ENCODE results near the gene PELO.
"Not testable (repeated sequence)": the region's sequence is repeated elsewhere in the genome, so short reads cannot be mapped to it uniquely, and the experiment has no call there.

Gene PELO

DNA sequence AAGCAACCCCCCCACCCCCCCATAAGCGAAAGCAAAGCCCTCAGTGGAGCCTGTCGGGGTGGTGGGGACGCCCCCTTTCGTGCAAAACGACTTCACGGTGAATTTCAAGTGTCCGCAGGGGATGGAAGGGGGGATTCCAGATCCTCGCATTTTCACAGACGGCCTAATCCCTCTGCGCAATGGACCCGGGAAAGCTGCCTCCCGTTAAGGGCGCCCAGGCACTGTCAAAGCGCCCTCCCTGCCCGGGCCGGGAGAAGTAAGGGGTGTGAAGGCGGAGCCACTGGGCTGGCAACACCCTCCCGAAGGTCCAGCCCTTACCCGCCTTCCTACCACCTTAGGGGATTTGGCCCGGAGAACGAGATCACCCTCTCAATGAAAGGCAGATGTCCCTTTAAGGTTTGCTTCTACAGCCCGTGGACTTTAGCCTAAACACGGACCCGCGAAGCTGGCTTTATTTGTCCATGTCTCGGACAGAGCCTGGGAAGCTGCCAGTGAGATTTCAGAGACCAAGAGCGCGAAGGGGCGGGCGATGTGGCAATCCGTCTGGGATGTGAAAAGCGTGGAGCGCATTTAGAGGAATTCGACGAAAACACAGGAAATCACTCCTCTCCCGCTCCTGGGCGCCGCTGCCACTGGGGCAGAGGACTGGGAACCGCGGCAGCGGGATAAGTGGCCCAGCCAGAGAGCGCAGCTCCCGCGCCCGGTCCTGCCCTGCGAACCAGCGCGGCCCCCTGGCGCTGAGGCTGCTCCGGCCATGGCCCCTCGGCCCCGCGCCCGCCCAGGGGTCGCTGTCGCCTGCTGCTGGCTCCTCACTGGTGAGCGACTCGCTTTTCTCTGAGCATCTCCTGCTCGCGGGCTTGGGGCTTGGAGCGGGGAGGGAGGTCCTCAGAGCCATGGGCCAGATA, at the start of gene PELO, which contains the start of gene ITGA1:
Gene PELO, plus strand, starts transcription at position 317 of the 905 bp plus-strand sequence. CDS start 12,479 bp downstream, outside the sequence.
Gene ITGA1, plus strand, starts transcription at position 317 of the 905 bp plus-strand sequence. Its CDS starts 438 bp downstream, at position 755.
- peak; percentile 87 for DNase-seq

DNA sequence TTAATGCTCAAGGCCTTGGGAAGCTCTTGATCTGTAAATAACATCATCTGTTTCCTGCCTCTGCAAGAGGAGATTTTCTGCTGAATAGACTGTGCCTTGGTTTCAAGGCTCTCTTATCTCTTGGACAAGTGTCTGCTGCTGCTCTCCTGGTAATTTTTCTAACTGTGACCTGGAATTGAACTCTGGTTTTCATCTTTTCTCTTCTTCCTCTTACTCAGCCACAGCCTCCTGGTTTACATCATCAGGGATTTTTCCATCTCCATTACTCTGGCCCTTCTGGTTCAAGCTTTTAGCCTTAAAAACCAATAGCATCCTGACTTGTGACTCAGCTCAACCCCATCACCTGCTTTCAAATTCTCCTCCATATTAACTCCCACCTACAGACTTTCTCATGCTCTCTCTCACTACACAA, 49.6 kb upstream of the PELO start:
- DNase-seq, result no peak

DNA sequence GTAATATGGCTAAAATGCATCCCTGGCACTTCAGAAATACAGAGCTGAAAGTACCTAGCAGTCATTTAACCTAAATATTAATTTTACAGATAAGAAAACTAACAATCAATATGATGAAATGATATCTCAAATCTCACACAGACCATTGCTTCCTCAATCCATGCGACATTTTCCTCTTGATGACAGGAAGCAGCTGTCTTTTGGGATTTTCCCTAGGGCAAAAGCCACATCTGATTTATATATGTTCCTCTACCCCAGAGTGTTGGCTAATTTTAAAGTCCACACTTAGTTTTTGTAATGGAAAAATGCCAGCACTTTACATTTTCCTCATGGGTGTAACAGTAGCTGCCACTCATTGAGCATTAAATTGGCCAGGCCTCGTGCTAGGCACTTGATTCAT, 47.7 kb upstream of the PELO start:
- no peak for DNase-seq

DNA sequence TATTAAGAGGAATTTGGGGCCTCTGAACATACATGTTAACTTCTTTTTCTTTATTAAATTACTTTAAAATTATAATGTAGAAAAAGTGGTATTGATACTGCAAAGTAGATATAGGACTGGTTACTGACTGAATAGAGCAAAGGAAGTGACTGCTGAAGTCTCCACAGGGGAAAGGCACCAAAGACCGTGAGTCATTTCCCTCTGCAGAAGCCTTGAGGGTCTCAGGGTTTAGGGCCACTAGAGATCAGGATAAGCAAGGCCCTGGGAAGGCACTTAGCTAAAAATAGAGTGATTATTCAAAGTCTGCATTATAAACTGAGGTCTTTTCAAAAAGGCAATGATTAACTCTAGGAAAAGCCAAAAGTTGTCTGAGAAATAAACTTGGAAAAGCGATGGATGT, 44.7 kb upstream of the PELO start:
- no peak for DNase-seq

DNA sequence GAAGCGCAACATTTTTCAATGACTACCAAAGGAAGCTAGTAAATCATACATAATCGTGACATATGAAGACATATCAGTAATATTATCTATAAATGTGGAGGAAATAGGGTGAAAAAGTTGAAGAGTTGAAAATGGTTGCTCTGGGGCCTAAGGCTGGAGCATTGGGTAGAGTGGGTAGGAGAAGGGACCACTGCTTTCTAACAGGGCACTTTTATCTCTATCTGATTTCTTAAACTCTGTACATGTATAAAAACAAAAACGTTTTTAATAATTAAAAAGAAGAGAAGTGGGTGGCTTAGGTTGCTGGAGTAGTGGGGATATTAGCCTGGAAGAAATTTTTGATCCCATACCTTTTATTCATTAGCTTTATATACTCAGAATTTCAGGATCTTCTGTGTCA, 44.2 kb upstream of the PELO start:
- no peak for DNase-seq

DNA sequence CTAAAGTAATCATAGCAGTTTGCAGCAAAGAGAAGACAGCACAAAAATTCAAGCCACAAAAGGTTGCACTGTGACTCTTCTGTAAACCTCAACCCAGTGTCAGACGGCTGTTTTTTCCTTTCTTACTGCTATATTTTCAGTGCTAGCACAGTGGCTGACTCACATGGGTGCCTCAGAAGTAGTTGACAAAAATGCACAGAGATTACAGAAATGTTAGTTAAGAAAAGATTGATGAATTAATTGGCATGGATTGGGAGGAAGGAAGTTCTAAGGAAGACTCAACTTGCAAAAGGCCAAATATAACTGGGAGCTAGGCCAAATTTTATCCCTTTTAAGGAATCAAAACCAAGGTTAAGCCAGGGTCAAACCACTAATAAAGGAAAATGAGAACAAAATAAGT, 43.7 kb upstream of the PELO start:
- DNase-seq, result peak; percentile 49

- DNase-seq, result not testable (repeated sequence)
These were observed 42.8 kb upstream of the PELO start for GRCh38 chr5:52744867-52745458.

- DNase-seq, result no peak
These were observed 41.2 kb upstream of the PELO start for GRCh38 chr5:52746539-52746938.

DNA sequence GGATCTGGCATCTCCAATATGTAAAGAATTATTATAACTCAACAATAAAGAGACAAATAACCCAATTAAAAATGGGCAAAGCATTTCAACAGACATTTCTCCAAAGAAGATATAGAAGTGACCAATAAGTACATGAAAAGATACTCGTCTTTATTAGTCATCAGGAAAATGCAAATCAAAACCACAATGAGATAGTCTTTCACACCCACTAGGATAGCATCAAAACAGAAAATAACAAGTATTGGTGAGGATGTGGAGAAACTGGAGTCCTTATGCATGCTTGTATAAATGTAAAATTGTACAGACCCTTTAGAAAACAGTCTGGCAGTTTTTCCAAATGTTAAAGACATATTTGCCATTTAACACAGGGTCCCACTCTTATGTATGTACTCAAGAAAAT, 39.1 kb upstream of the PELO start:
- no peak for DNase-seq

DNA sequence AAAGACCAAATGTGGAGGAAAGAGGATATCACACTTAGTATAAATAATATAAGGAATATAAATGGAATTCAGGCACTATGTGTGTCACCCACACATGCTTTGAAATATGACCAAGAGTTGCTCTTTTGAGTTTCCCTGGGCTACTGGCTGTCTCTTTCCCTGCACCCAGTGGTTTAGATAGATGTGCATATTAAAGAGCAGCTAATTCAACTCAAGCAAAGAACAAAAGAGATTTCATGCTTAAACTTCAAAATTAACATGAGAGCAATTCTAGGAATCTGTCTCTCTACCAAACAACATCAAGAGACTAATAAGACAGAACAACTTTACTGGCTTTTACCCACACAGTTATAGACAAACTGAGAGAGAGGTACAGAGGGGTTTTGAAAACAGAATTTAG, 38.0 kb upstream of the PELO start:
- DNase-seq, result no peak

DNA sequence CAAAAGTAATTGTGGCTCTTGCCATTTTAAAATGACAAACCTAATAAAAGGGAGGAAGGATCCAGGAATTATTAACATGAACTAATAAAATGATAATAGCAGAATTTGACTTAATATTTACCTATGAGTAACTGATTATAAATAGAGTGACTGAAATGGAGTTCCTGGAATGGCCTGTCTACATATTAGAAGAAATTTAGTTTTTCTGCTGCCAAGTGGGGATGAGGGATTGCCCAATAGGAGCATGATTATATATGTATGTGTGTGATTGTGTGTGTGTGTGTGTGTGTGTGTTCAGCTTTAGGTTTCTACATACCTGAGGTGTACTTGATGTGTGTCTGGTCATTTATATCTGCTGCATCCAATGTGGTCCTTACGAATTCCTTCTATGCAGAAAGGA, 36.6 kb upstream of the PELO start:
- DNase-seq, result no peak

- DNase-seq, result no peak
These were observed 33.7 kb upstream of the PELO start for GRCh38 chr5:52754051-52754450.

GRCh38 chr5:52757527-52757926, 30.2 kb upstream of the PELO start:
- DNase-seq, result peak; percentile 11

DNA sequence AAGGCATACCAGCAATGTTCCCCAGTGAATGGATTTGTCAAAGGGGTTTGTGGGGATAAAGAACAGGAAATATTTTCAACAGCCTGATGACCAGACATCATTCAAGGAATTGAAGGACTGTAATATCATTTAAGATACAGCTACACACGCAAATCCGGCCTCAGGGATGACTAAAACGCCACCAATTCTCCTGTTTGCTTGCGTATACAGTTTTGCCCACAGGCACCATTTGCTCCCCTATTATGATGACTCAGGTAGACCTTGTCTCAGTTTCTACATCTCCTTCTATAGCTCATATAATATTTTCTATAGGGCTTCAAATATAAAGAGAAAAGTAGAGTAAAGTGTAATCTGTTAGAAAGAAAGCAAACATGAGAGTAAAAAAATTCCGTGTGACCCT, 29.7 kb upstream of the PELO start:
- no peak for DNase-seq

- DNase-seq, result no peak
These were observed 28.4 kb upstream of the PELO start for GRCh38 chr5:52759331-52759730.

DNA sequence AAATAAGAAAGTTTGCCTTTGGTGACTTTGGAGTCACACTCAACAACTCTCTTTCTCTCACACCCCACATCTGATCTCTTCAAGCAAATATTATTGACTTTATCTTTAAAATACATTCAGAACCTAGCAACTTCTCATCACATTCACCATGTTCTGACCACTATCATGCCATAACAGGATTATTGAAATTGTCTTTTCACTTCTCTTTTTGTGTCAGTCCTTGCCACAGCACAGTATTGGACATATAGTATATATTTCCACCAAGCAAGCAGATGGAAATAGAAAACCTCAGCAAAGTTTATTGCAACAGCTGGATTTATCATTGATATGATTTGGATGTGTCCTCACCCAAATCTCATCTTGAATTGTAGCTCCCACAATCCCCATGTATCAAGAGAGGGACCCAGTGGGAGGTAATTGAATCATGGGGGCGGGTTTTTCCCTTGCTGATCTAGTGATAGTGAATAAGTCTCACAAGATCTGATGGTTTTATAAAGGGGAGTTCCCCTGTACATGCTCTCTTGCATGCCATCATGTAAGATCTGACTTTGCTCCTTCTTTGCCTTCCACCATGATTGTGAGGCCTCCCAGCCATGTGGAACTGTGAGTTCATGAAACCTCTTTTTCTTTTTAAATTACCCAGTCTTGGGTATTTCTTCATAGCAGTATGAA, 26.9 kb upstream of the PELO start:
- no peak for DNase-seq

DNA sequence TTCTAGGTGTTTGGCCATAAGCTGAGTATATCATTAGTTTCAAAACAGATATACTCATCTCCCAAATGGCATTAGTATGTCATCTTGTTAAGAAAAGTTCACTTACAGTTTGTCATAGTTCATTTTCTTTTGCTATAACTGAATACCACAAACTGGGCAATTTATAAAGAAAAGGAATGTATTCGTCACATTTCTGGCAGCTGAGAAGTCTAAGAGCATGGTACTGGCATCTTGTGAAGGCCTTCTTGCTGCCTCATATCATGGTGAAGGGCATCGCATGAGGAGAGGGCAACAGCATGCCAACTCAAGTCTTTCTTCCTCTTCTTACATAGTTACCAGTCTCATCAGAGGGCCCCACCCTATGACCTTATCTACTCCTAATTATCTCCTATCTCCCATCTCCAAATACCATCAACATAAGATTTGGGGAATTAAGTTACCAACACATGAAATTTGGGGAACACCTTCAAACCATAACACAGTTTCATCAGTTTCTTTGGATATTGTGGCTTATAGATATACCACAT, 20.4 kb upstream of the PELO start:
- no peak for DNase-seq

DNA sequence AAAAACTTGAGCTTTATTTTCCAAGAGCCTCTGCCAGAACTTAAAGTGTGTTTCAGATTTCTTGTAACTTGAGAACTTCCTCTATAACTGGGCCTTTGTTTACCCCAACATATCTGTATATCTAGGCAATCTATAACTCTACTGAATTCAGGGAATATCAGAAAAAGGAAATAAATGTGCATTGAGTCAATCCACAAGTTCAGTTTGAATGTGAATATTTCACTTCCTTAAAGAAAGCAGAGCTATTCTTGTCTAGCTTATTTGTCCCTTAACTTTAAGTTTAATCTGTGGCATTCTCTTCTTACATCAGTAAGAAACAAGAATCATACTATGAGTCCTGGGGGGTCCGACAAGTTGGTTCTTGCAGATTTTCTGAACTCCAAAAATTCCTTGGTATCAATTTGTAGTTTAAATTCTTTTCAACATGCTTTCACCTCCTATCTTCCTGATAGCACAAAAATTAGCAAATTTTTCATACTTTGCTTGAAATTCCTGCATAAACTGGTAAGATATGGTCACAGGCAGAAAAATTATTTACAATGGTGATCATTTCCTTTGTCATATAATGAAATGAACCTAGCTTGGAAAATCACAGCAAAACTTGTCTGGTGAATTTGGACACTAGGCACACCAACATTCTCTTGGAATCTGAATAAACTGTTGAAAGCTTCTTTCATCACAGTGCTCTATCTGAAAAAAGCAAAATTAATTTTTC, 19.8 kb upstream of the PELO start:
- DNase-seq, result no peak

DNA sequence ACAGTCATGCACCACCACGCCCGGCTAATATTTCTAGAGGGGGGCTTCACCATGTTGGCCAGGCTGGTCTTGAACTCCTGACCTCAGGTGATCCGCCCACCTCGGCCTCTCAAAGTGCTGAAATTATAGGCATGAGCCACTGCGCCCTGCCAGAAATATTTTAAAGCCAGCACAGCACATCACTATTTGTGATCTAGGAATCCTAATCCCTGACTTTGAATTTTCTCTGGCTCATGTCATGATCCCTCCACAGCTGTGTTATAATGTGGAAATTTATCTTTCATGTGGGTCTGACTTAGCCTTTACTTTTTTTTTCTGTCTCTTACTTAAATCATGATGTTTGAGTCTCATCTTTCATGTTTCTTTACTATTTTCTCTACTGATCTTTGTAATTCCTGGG, 18.7 kb upstream of the PELO start:
- DNase-seq, result no peak

GRCh38 chr5:52770287-52770939, 17.3 kb upstream of the PELO start:
- DNase-seq, result no peak

DNA sequence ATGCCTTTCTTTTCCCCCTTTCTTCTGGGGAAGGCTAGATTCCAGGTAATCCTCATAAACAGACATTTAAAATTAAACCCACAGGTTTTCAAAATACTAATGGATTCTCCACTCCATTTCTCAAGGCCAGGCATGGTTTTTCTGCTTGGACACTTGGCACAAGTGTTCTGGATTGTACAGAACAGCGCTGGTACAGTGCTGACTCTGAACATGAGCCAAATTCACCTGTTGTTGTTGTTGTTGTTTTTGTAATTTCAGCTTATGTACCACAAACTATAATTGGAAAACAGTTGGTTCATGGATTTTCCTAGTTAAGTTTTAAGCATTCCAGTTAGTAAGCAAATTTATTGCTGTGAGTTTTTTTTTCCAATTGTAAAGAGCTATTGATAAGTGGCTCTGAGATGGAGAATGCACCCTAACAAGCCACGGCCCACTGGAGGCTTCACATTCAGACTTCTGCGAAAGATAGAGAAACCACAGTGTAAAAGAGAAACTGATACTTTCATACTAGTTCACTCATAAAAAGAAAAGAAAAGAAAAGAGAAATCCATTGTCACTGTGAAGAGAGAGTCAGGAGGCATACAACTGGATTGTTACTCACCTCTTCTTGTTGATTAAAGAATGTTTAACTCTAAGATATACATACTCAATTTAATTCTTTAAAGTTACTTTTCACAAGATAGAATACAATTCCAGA, 16.2 kb upstream of the PELO start:
- no peak for DNase-seq

GRCh38 chr5:52772668-52773067, 15.0 kb upstream of the PELO start:
- DNase-seq, result no peak

Measured in HCEC 1CT (cell line).